HepG2 (cell line): ENCODE data around the gene CHEK2. TPM values are rescaled to one million over a fixed set of nuclear protein-coding genes. Genes with fewer than 3 reads are reported as not detected.

Experiments used
- ATAC-seq: fragments of 200-7000 bp; cut with Tn5 transposase; 3 replicates; pipeline ENCODE4 v1.9.1; 2020; ENCODE audit warnings: mild to moderate bottlenecking, moderate library complexity
- BruUV-seq: library from RNA; stranded (reverse); fragments of 400-500 nt; replicated peaks from 2 replicates; lab custom pipeline; 2021; lab: Mats Ljungman, UMichigan
- CTCF ChIA-PET: fragments of 300-600 bp; formaldehyde crosslinking; extraction: SDS; loops from one replicate; lab custom pipeline; 2021; ENCODE audit warnings: low total read pairs, inconsistent platforms, low intra/inter-chr PET ratio; lab: Yijun Ruan, JAX
- POLR2A ChIA-PET: fragments of 350-600 bp; sonication (Branson Sonifier 250); formaldehyde crosslinking; loops from one replicate; lab custom pipeline; 2020; ENCODE audit warnings: antibody characterized with exemption, inconsistent platforms; lab: Yijun Ruan, JAX
- DNase-seq: peaks from one replicate; pipeline ENCODE4 v3.0.0-alpha.2; 2015; ENCODE audit warnings: low spot score
- FAIRE-seq: peaks from 3 replicates; lab custom pipeline; 2011; peaks lifted over from hg19 to GRCh38; lab: Jason Lieb, UNC
- H2AFZ ChIP-seq: one replicate; pipeline ENCODE4 v1.6.1; 2011; ENCODE audit warnings: low read length, inconsistent platforms
- H3K27ac ChIP-seq: fragments of 300-600 bp; 3 replicates; pipeline ENCODE4 v1.8.0; 2011; ENCODE audit warnings: mixed run types, mild to moderate bottlenecking, mixed read lengths, low read length, inconsistent platforms; ENCODE audit not compliant: insufficient read depth; ENCODE audit errors: extremely low read length
- H3K27me3 ChIP-seq, 2 experiments: fragments of 200-600 bp in 1 of 2; 2 replicates in 1 of 2; 3 replicates in 1 of 2; pipeline versions ENCODE4 v1.6.0 to v1.8.0; 2011; ENCODE audit warnings: low read length in 2 of 2, mild to moderate bottlenecking in 2 of 2, moderate library complexity in 2 of 2, inconsistent platforms in 1 of 2; ENCODE audit not compliant: insufficient read depth in 2 of 2, control insufficient read depth in 1 of 2
- H3K36me3 ChIP-seq, 2 experiments: fragments of 200-600 bp in 1 of 2; replicated peaks in 1 of 2; 2 replicates in 1 of 2; 3 replicates in 1 of 2; pipeline versions ENCODE4 v1.5.1 to v1.8.0; 2011; ENCODE audit warnings: low read length in 2 of 2, inconsistent platforms in 1 of 2; ENCODE audit not compliant: insufficient read depth in 2 of 2, control insufficient read depth in 1 of 2
- H3K4me1 ChIP-seq: 2 replicates; pipeline ENCODE4 v1.5.1; 2012; ENCODE audit warnings: low read length, inconsistent platforms; ENCODE audit not compliant: insufficient read depth
- H3K4me2 ChIP-seq: 2 replicates; pipeline ENCODE4 v1.6.0; 2011; ENCODE audit warnings: low read depth, low read length, inconsistent platforms
- H3K4me3 ChIP-seq, 3 experiments: fragments of 200-600 bp in 1 of 3; sonication (generic), shearing (Covaris generic) in 1 of 3; replicated peaks in 1 of 3; 2 replicates each; pipeline ENCODE4 v1.5.1; 2011 to 2016; ENCODE audit warnings: low read length in 3 of 3, inconsistent platforms in 2 of 3, low read depth in 2 of 3, mild to moderate bottlenecking in 2 of 3, control low read depth in 1 of 3, mixed read lengths in 1 of 3; ENCODE audit not compliant: insufficient read depth in 1 of 3
- H3K79me2 ChIP-seq: one replicate; pipeline ENCODE4 v1.6.1; 2011; ENCODE audit warnings: low read length, inconsistent platforms; ENCODE audit not compliant: insufficient read depth
- H3K9ac ChIP-seq: 2 replicates; pipeline ENCODE4 v1.6.0; 2011; ENCODE audit warnings: mild to moderate bottlenecking, low read depth, low read length, inconsistent platforms; ENCODE audit not compliant: insufficient read depth
- H3K9me3 ChIP-seq: 2 replicates; pipeline ENCODE4 v1.5.1; 2012; ENCODE audit warnings: mild to moderate bottlenecking, low read length
- H4K20me1 ChIP-seq: 2 replicates; pipeline ENCODE4 v1.6.0; 2011; ENCODE audit warnings: inconsistent platforms, mild to moderate bottlenecking, low read length, moderate library complexity; ENCODE audit not compliant: insufficient read depth
- SRSF9 ChIP-seq: fragments of 200-400 bp; formaldehyde crosslinking; IDR thresholded peaks from 2 replicates; pipeline ENCODE4 v1.6.1; 2018; ENCODE audit warnings: borderline replicate concordance, mild to moderate bottlenecking, low read depth, low read length; ENCODE audit not compliant: insufficient read depth, poor library complexity, severe bottlenecking
- ZNF235 ChIP-seq: sonication (generic); formaldehyde crosslinking; IDR thresholded peaks from 2 replicates; pipeline ENCODE4 v1.8.1; 2023; ENCODE audit warnings: mild to moderate bottlenecking, missing genetic modification reagents, borderline replicate concordance
- ZNF629 ChIP-seq: sonication (generic); formaldehyde crosslinking; conservative IDR thresholded peaks from 2 replicates; pipeline ENCODE4 v1.5.0; 2020; ENCODE audit warnings: missing genetic modification reagents
- ZSCAN29 ChIP-seq: sonication (generic); formaldehyde crosslinking; conservative IDR thresholded peaks from 2 replicates; pipeline ENCODE4 v1.4.0; 2020; ENCODE audit warnings: mild to moderate bottlenecking, missing genetic modification reagents
- WGBS: methylation state at CpG from one replicate; pipeline ENCODE4 v1.1.6; 2017; ENCODE audit warnings: low lambda C conversion rate; 5-methylcytosine and 5-hydroxymethylcytosine counted together
- in situ Hi-C: cut with HindIII; loops from 2 replicates; pipeline ENCODE4 v1.10.0; 2017; ENCODE audit warnings: low pct_unique_long_range_greater_than_20kb; ENCODE audit not compliant: extremely low pct_ligation_motif_present
- intact Hi-C: fragments of 100-400 bp; cut with micrococcal nuclease; formaldehyde crosslinking; loops from one replicate; pipeline ENCODE4 v1.10.0; 2022; ENCODE audit not compliant: unreplicated experiment
- polyA plus RNA-seq, 8 experiments: library from polyadenylated mRNA; depleted of rRNA in 3 of 8; stranded (reverse) in 7 of 8; unstranded in 1 of 8; fragments of >200 nt; fragmentation: Illumina TruSeq in 4 of 8; extraction: Trizol in 4 of 8; gene quantifications; 2 replicates each; pipeline versions ENCODE4 v1.2.1 to v1.2.3, GENCODE V29; 2011 to 2016; ENCODE audit warnings: low read depth in 4 of 8, missing spikeins in 1 of 8, mixed read lengths in 1 of 8; ENCODE audit not compliant: insufficient read depth in 1 of 8
- total RNA-seq, 5 experiments: library from RNA; depleted of rRNA; stranded (reverse); fragments of >200 nt; fragmentation: Illumina TruSeq; extraction: Trizol; gene quantifications; 2 replicates each; pipeline ENCODE4 v1.2.3, GENCODE V29; 2016; ENCODE audit warnings: low read depth in 1 of 5

The CHEK2 gene
- total and polyA plus RNA-seq, 2 of the 13 experiments (the other 11 are each of a cell fraction or from before 2014, with no cell fraction given): 27.0 to 40.5 TPM

GRCh38 chr22:28728002-28728401 lies 13.6 kb downstream of the CHEK2 start:
- no peak overlapping the region for H3K27ac ChIP-seq
- H3K79me2 ChIP-seq: no peaks in the 10 kb centered on the region
- FAIRE-seq (no peak), ATAC-seq (no peak), DNase-seq (no peak)
- H4K20me1 ChIP-seq: no peaks in the 10 kb centered on the region
- no peaks in the 10 kb centered on the region for H3K27me3 ChIP-seq
- TF ChIP-seq ZSCAN29 (CRISPR knock-in tag): no peak
- TF ChIP-seq ZNF629 (CRISPR knock-in tag): no peak
- TF ChIP-seq ZNF235: no peak
- H3K9me3 ChIP-seq: no peaks in the 10 kb centered on the region
- intact Hi-C loops: no loop called here
- peaks cover 0 to 37% of the 10 kb centered on the region in 2 experiments; a peak in 3 of 5 replicates for H3K36me3 ChIP-seq
- POLR2A ChIA-PET: no interaction called here
- BruUV-seq: no TSS peak
- in situ Hi-C loops: no loop called here
- WGBS: 94% methylated on average over 1 of the region's 1 CpG
- H3K4me3 ChIP-seq: no peak overlapping the region
- H3K9ac ChIP-seq: no peak overlapping the region
- CTCF ChIA-PET: no interaction called here
- H2AFZ ChIP-seq: no peak overlapping the region
- no peak overlapping the region for H3K4me2 ChIP-seq
- no peaks in the 10 kb centered on the region for H3K4me1 ChIP-seq

GRCh38 chr22:28718044-28718443 lies 23.6 kb downstream of the CHEK2 start:
- ChIA-PET POLR2A (no interaction called here), CTCF (no interaction called here)
- TF ChIP-seq SRSF9: no peak
- FAIRE-seq (no peak), DNase-seq (no peak), ATAC-seq (no peak)
- Histone ChIP-seq H4K20me1 (no peaks in the 10 kb centered on the region), H3K27ac (no peak overlapping the region), H3K9ac (no peak overlapping the region), H3K79me2 (no peaks in the 10 kb centered on the region), H3K4me1 (peaks cover 1% of the 10 kb centered on the region), H2AFZ (no peak overlapping the region), H3K9me3 (no peaks in the 10 kb centered on the region), H3K36me3 (peaks cover 4 to 16% of the 10 kb centered on the region in 2 experiments; a peak in 4 of 5 replicates), H3K27me3 (no peaks in the 10 kb centered on the region), H3K4me3 (no peak overlapping the region), H3K4me2 (no peak overlapping the region)
- WGBS: 89% methylated on average over 3 of the region's 3 CpGs
- intact Hi-C loops: no loop called here
- in situ Hi-C loops: no loop called here
- no TSS peak for BruUV-seq
